H9 (cell line): ENCODE measurements around the gene PHAF1. TPM values are rescaled to one million over a fixed set of nuclear protein-coding genes. Genes with fewer than 3 reads are reported as not detected.

Experiments used
- DNase-seq: peaks from one replicate; pipeline ENCODE4 v3.0.0-alpha.2; 2017
- H2AFZ ChIP-seq: one replicate; pipeline ENCODE4 v1.6.1; 2013; ENCODE audit warnings: mild to moderate bottlenecking, low read length, control low read depth, moderate library complexity
- H2AK5ac ChIP-seq: 2 replicates; pipeline ENCODE4 v1.6.1; 2013; ENCODE audit warnings: low read length, control low read depth, mixed read lengths; ENCODE audit not compliant: insufficient read length
- H2BK120ac ChIP-seq: one replicate; pipeline ENCODE4 v1.6.1; 2013; ENCODE audit warnings: low read depth, mild to moderate bottlenecking, low read length, control low read depth, inconsistent platforms; ENCODE audit not compliant: poor library complexity, severe bottlenecking
- H2BK12ac ChIP-seq: 2 replicates; pipeline ENCODE4 v1.6.1; 2013; ENCODE audit warnings: low read length, control low read depth, mixed read lengths, low read depth; ENCODE audit not compliant: insufficient read length
- H2BK15ac ChIP-seq: 2 replicates; pipeline ENCODE4 v1.6.1; 2013; ENCODE audit warnings: low read depth, low read length, control low read depth
- H2BK20ac ChIP-seq: one replicate; pipeline ENCODE4 v1.6.1; 2013; ENCODE audit warnings: low read depth, mild to moderate bottlenecking, low read length, control low read depth, inconsistent platforms; ENCODE audit not compliant: poor library complexity, severe bottlenecking
- H2BK5ac ChIP-seq: 2 replicates; pipeline ENCODE4 v1.6.1; 2013; ENCODE audit warnings: low read length, control low read depth, mixed read lengths; ENCODE audit not compliant: insufficient read length
- H3K14ac ChIP-seq: 2 replicates; pipeline ENCODE4 v1.6.1; 2013; ENCODE audit warnings: low read length, control low read depth; ENCODE audit not compliant: insufficient read depth
- H3K18ac ChIP-seq: 2 replicates; pipeline ENCODE4 v1.6.1; 2013; ENCODE audit warnings: low read depth, mild to moderate bottlenecking, mixed read lengths, low read length, control low read depth; ENCODE audit not compliant: insufficient read length
- H3K23ac ChIP-seq: 2 replicates; pipeline ENCODE4 v1.6.1; 2013; ENCODE audit warnings: low read length, control low read depth, mixed read lengths, low read depth; ENCODE audit not compliant: insufficient read length
- H3K23me2 ChIP-seq: 2 replicates; pipeline ENCODE4 v1.6.1; 2013; ENCODE audit warnings: low read depth, mild to moderate bottlenecking, mixed read lengths, low read length, control low read depth; ENCODE audit not compliant: insufficient read length, poor library complexity, severe bottlenecking
- H3K27ac ChIP-seq: 2 replicates; pipeline ENCODE4 v1.5.1; 2013; ENCODE audit warnings: low read length, control low read depth, mixed read lengths, low read depth; ENCODE audit not compliant: insufficient read length
- H3K27me3 ChIP-seq: 2 replicates; pipeline ENCODE4 v1.6.1; 2013; ENCODE audit warnings: low read length, control low read depth, inconsistent platforms; ENCODE audit not compliant: insufficient read depth
- H3K4ac ChIP-seq: 2 replicates; pipeline ENCODE4 v1.6.1; 2013; ENCODE audit warnings: low read depth, mild to moderate bottlenecking, control low read depth, inconsistent platforms, low read length, moderate library complexity
- H3K4me1 ChIP-seq: 2 replicates; pipeline ENCODE4 v1.6.1; 2013; ENCODE audit warnings: low read length, control low read depth, inconsistent platforms; ENCODE audit not compliant: insufficient read depth
- H3K4me2 ChIP-seq: 2 replicates; pipeline ENCODE4 v1.6.1; 2013; ENCODE audit warnings: low read length, control low read depth, mixed read lengths; ENCODE audit not compliant: insufficient read length, insufficient read depth
- H3K56ac ChIP-seq: 2 replicates; pipeline ENCODE4 v1.6.1; 2013; ENCODE audit warnings: low read depth, mild to moderate bottlenecking, mixed read lengths, low read length, control low read depth; ENCODE audit not compliant: insufficient read length
- H3K79me1 ChIP-seq: 2 replicates; pipeline ENCODE4 v1.6.1; 2013; ENCODE audit warnings: low read depth, mild to moderate bottlenecking, moderate library complexity, low read length, control low read depth, inconsistent platforms; ENCODE audit not compliant: insufficient read depth, poor library complexity, severe bottlenecking
- H3K79me2 ChIP-seq: 2 replicates; pipeline ENCODE4 v1.6.1; 2013; ENCODE audit warnings: low read length, control low read depth, inconsistent platforms; ENCODE audit not compliant: insufficient read depth
- H3K9ac ChIP-seq: 2 replicates; pipeline ENCODE4 v1.6.1; 2013; ENCODE audit warnings: low read length, control low read depth, mixed read lengths; ENCODE audit not compliant: insufficient read length; ENCODE audit errors: extremely low read depth
- H3K9me3 ChIP-seq: one replicate; pipeline ENCODE4 v1.6.1; 2013; ENCODE audit warnings: low read depth, low read length, inconsistent platforms; ENCODE audit not compliant: control insufficient read depth
- H3T11ph ChIP-seq: one replicate; pipeline ENCODE4 v1.6.1; 2013; ENCODE audit warnings: mild to moderate bottlenecking, low read length, control low read depth, inconsistent platforms
- H4K20me1 ChIP-seq: one replicate; pipeline ENCODE4 v1.6.1; 2013; ENCODE audit not compliant: control insufficient read depth, insufficient read length, insufficient read depth
- H4K5ac ChIP-seq: 2 replicates; pipeline ENCODE4 v1.6.1; 2013; ENCODE audit warnings: low read depth, mild to moderate bottlenecking, mixed read lengths, low read length, control low read depth; ENCODE audit not compliant: insufficient read length
- H4K8ac ChIP-seq: replicated peaks from 2 replicates; pipeline ENCODE4 v1.6.1; 2013; ENCODE audit warnings: low read length, control low read depth, mixed read lengths, low read depth; ENCODE audit not compliant: insufficient read length
- H4K91ac ChIP-seq: 2 replicates; pipeline ENCODE4 v1.6.1; 2013; ENCODE audit warnings: low read depth, mild to moderate bottlenecking, moderate library complexity, mixed read lengths, low read length, control low read depth; ENCODE audit not compliant: insufficient read length
- H3K27ac Mint-ChIP-seq, 3 experiments: 2 replicates in 2 of 3; 3 replicates in 1 of 3; pipeline ENCODE4 v1.8.0; 2020 to 2021; ENCODE audit warnings: mixed read lengths in 3 of 3, mild to moderate bottlenecking in 1 of 3, moderate library complexity in 1 of 3
- H3K27me3 Mint-ChIP-seq: 2 replicates; pipeline ENCODE4 v1.8.0; 2021; ENCODE audit warnings: low read depth, mild to moderate bottlenecking, moderate library complexity, mixed read lengths
- H3K36me3 Mint-ChIP-seq, 3 experiments: 2 replicates in 2 of 3; 3 replicates in 1 of 3; pipeline ENCODE4 v1.8.0; 2020 to 2021; ENCODE audit warnings: low read depth in 3 of 3, mixed read lengths in 3 of 3; ENCODE audit not compliant: insufficient read depth in 1 of 3
- H3K4me1 Mint-ChIP-seq, 2 experiments: 2 replicates each; pipeline ENCODE4 v1.8.0; 2020; ENCODE audit warnings: mixed read lengths in 2 of 2
- H3K4me3 Mint-ChIP-seq, 2 experiments: 2 replicates in 1 of 2; 3 replicates in 1 of 2; pipeline ENCODE4 v1.8.0; 2020 to 2021; ENCODE audit warnings: mild to moderate bottlenecking in 2 of 2, mixed read lengths in 2 of 2, moderate library complexity in 1 of 2
- H3K9me3 Mint-ChIP-seq, 2 experiments: 2 replicates in 1 of 2; 3 replicates in 1 of 2; pipeline ENCODE4 v1.8.0; 2020; ENCODE audit warnings: mild to moderate bottlenecking in 2 of 2, mixed read lengths in 2 of 2, moderate library complexity in 1 of 2
- WGBS: extraction: QIAGEN DNeasy Blood & Tissue Kit; methylation state at CpG from one replicate; pipeline ENCODE4 v1.1.7; 2013; ENCODE audit warnings: missing lambda C conversion rate, low lambda C conversion rate, mixed read lengths; ENCODE audit not compliant: insufficient read length; ENCODE audit errors: extremely low coverage; 5-methylcytosine and 5-hydroxymethylcytosine counted together
- total RNA-seq: library from RNA; stranded (reverse); gene quantifications from 2 replicates; pipeline ENCODE4 v1.2.1, GENCODE V29; 2021
- TF ChIP-seq, protein P1 (sequence below): fragments of 200-600 bp; sonication (generic); conservative IDR thresholded peaks from 3 replicates; pipeline ENCODE4 v1.8.0; 2021; ENCODE audit warnings: antibody characterized with exemption, mild to moderate bottlenecking

Gene PHAF1
- total RNA-seq, 1 experiment from 2014 or later, result 18.8 TPM

DNA sequence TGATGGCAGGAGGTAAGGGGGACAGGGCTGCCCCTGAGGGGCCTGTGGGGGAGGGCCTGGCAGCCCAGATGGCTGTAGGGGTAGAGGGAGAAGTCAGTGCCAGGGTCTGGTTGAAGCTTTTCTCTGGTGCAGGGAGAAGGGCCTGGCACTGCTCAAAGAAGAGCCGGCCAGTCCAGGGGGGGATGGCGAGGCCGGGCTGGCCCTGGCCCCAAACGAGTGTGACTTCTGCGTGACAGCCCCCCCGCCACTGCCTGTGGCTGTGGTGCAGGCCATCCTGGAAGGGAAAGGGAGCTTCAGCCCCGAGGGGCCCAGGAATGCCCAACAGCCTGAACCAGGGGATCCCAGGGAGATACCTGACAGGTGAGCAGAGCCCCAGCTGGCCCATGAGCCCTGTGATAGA is 57.8 kb downstream of the PHAF1 start:
- peaks cover 0 to 3% of the 10 kb centered on the region in 2 experiments; a peak in 1 of 5 replicates for H3K9me3 Mint-ChIP-seq
- peaks cover 25 to 57% of the 10 kb centered on the region in 2 experiments for H3K4me1 Mint-ChIP-seq
- H3K27me3 Mint-ChIP-seq, result peaks cover 92% of the 10 kb centered on the region
- H3K56ac ChIP-seq, result no peak overlapping the region
- H4K91ac ChIP-seq, result no peak overlapping the region
- H3K27ac ChIP-seq, result no peak overlapping the region
- H3T11ph ChIP-seq, result no peak overlapping the region
- H3K79me2 ChIP-seq, result no peaks in the 10 kb centered on the region
- no peak overlapping the region for H3K27ac Mint-ChIP-seq
- no peaks in the 10 kb centered on the region for H4K20me1 ChIP-seq
- H3K4me3 Mint-ChIP-seq, result no peak overlapping the region
- WGBS, result no CpG with 5 or more reads among the region's 7 CpGs
- no peak overlapping the region for H3K18ac ChIP-seq
- no peak overlapping the region for H2AFZ ChIP-seq
- H3K36me3 Mint-ChIP-seq, result no peaks in the 10 kb centered on the region; a peak in 1 of 7 replicates
- H3K23me2 ChIP-seq, result peaks cover 14% of the 10 kb centered on the region
- no peak overlapping the region for H2BK120ac ChIP-seq
- no peak overlapping the region for H3K23ac ChIP-seq
- DNase-seq, result no peak
- no peak overlapping the region for H2BK15ac ChIP-seq
- no peak overlapping the region for H2BK5ac ChIP-seq
- H3K79me1 ChIP-seq, result no peaks in the 10 kb centered on the region
- H3K9me3 ChIP-seq, result no peaks in the 10 kb centered on the region
- no peak overlapping the region for H3K9ac ChIP-seq
- H2BK12ac ChIP-seq, result no peak overlapping the region
- no peak overlapping the region for H4K8ac ChIP-seq
- peaks cover 4% of the 10 kb centered on the region; the same call in 1 of the 2 replicates for H3K4me1 ChIP-seq
- H2BK20ac ChIP-seq, result no peak overlapping the region
- no peak overlapping the region for H3K14ac ChIP-seq
- H3K4me2 ChIP-seq, result no peak overlapping the region
- peaks cover 78% of the 10 kb centered on the region for H3K27me3 ChIP-seq
- H3K4ac ChIP-seq, result no peak overlapping the region
- TF ChIP-seq, protein P1, sequence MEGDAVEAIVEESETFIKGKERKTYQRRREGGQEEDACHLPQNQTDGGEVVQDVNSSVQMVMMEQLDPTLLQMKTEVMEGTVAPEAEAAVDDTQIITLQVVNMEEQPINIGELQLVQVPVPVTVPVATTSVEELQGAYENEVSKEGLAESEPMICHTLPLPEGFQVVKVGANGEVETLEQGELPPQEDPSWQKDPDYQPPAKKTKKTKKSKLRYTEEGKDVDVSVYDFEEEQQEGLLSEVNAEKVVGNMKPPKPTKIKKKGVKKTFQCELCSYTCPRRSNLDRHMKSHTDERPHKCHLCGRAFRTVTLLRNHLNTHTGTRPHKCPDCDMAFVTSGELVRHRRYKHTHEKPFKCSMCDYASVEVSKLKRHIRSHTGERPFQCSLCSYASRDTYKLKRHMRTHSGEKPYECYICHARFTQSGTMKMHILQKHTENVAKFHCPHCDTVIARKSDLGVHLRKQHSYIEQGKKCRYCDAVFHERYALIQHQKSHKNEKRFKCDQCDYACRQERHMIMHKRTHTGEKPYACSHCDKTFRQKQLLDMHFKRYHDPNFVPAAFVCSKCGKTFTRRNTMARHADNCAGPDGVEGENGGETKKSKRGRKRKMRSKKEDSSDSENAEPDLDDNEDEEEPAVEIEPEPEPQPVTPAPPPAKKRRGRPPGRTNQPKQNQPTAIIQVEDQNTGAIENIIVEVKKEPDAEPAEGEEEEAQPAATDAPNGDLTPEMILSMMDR, result no peak
- no peak overlapping the region for H4K5ac ChIP-seq
- H2AK5ac ChIP-seq, result no peak overlapping the region
